H1 (cell line): ENCODE measurements around the gene FES. TPM values are rescaled to one million over a fixed set of nuclear protein-coding genes. Genes with fewer than 3 reads are reported as not detected.

ENCODE experiments used
- BACH1 ChIP-seq: IDR thresholded peaks from 2 replicates; pipeline ENCODE4 v1.6.1; 2012; ENCODE audit warnings: low read length, improper control_type of control experiment
- CTCF ChIP-seq, 3 experiments: IDR thresholded peaks; 1 replicate in 2 of 3; 2 replicates in 1 of 3; pipeline versions ENCODE4 v1.5.1 to v1.6.1; 2011; ENCODE audit warnings: low read length in 3 of 3, mild to moderate bottlenecking in 3 of 3, inconsistent platforms in 2 of 3, low read depth in 1 of 3, moderate library complexity in 1 of 3; ENCODE audit not compliant: insufficient read depth in 1 of 3; ENCODE audit errors: control extremely low read depth in 1 of 3
- GTF2F1 ChIP-seq: IDR thresholded peaks from 2 replicates; pipeline ENCODE4 v1.6.1; 2012; ENCODE audit warnings: low read depth, low read length, improper control_type of control experiment, borderline replicate concordance
- KDM1A ChIP-seq: fragments of 200-600, 300-600 bp; sonication (generic); IDR thresholded peaks from 2 replicates; pipeline ENCODE4 v1.7.1; 2016; ENCODE audit warnings: mild to moderate bottlenecking, low read length, borderline replicate concordance
- NRF1 ChIP-seq: IDR thresholded peaks from 2 replicates; pipeline ENCODE4 v1.6.1; 2011; ENCODE audit warnings: mild to moderate bottlenecking, low read depth, low read length, improper control_type of control experiment
- RAD21 ChIP-seq, 2 experiments: IDR thresholded peaks in 1 of 2; conservative IDR thresholded peaks in 1 of 2; 2 replicates each; pipeline ENCODE4 v1.6.1; 2011; ENCODE audit warnings: low read depth in 2 of 2, low read length in 2 of 2, improper control_type of control experiment in 1 of 2, inconsistent platforms in 1 of 2, mild to moderate bottlenecking in 1 of 2, moderate library complexity in 1 of 2
- YY1 ChIP-seq: IDR thresholded peaks from 2 replicates; pipeline ENCODE4 v1.6.1; 2011; ENCODE audit warnings: low read depth, mild to moderate bottlenecking, low read length
- polyA plus RNA-seq, 7 experiments: library from polyadenylated mRNA; depleted of rRNA in 3 of 7; stranded (reverse) in 5 of 7; unstranded in 2 of 7; fragments of >200 nt in 5 of 7; fragments of 200-250 nt in 2 of 7; gene quantifications; 1 replicate in 5 of 7; 2 replicates in 1 of 7; 4 replicates in 1 of 7; pipeline versions ENCODE4 v1.2.1 to v1.2.3, GENCODE V29; 2011 to 2013; ENCODE audit warnings: missing spikeins in 2 of 7, mixed read lengths in 2 of 7
- total RNA-seq: library from RNA; stranded (reverse); fragmentation: NEBNext Ultra II Directional; extraction: Animal tissue kit (Norgen Biotek cat#: 25700); gene quantifications from 2 replicates; pipeline ENCODE4 v1.2.1, GENCODE V29; 2021
- TF ChIP-seq, protein P1 (sequence below): IDR thresholded peaks from 2 replicates; pipeline ENCODE4 v1.6.1; 2011; ENCODE audit warnings: low read depth, mild to moderate bottlenecking, low read length; ENCODE audit not compliant: insufficient read depth

The FES gene
- total and polyA plus RNA-seq, 2 of the 8 experiments (the other 6 are each of a cell fraction or from before 2014, with no cell fraction given) = 8.5 to 8.6 TPM

- no peak for TF ChIP-seq KDM1A
- peak; percentile 91 for TF ChIP-seq BACH1
- TF ChIP-seq YY1 = peak; percentile 62; the same call in 1 of the 2 replicates
- no peak for TF ChIP-seq NRF1
- TF ChIP-seq, protein P1, sequence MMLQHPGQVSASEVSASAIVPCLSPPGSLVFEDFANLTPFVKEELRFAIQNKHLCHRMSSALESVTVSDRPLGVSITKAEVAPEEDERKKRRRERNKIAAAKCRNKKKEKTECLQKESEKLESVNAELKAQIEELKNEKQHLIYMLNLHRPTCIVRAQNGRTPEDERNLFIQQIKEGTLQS = no peak
- TF ChIP-seq CTCF (IDR thresholded peaks at IDR 0.05; ENCODE audit: control extremely low read depth in 1 of 3, insufficient read depth in 1 of 3, low read depth in 1 of 3, low read length in 3 of 3) = peak; percentile 82 to 96 (median 93)
- TF ChIP-seq RAD21 (IDR thresholded peaks at IDR 0.05 in 1 of 2, conservative IDR thresholded peaks at IDR 0.05 in 1 of 2; ENCODE audit: low read depth in 2 of 2, low read length in 2 of 2) = peak; percentile 39 to 65
- no peak for TF ChIP-seq GTF2F1
- TF ChIP-seq, all 59 proteins: peak for 21
Measured at GRCh38 chr15:90931828-90932659, 47.7 kb downstream of the FES start, which contains the start of gene HDDC3 (continued).
